Effector CD4-positive, alpha-beta T cell (primary cell): Measurements from ENCODE around the gene NUDT8.
"Not testable (repeated sequence)": the region's sequence is repeated elsewhere in the genome, so short reads cannot be mapped to it uniquely, and the experiment has no call there.

Experiments used
- DNase-seq: peaks from one replicate; pipeline ENCODE4 v3.0.0-alpha.2; 2020
- total RNA-seq: gene quantifications from one replicate; lab custom pipeline; 2026; lab: John Stamatoyannopoulos, UW

Gene NUDT8, protein sequence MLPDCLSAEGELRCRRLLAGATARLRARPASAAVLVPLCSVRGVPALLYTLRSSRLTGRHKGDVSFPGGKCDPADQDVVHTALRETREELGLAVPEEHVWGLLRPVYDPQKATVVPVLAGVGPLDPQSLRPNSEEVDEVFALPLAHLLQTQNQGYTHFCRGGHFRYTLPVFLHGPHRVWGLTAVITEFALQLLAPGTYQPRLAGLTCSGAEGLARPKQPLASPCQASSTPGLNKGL
- total RNA-seq: 1.9 reads per million, percentile 2 among the genes with 10 or more reads in this experiment

DNA sequence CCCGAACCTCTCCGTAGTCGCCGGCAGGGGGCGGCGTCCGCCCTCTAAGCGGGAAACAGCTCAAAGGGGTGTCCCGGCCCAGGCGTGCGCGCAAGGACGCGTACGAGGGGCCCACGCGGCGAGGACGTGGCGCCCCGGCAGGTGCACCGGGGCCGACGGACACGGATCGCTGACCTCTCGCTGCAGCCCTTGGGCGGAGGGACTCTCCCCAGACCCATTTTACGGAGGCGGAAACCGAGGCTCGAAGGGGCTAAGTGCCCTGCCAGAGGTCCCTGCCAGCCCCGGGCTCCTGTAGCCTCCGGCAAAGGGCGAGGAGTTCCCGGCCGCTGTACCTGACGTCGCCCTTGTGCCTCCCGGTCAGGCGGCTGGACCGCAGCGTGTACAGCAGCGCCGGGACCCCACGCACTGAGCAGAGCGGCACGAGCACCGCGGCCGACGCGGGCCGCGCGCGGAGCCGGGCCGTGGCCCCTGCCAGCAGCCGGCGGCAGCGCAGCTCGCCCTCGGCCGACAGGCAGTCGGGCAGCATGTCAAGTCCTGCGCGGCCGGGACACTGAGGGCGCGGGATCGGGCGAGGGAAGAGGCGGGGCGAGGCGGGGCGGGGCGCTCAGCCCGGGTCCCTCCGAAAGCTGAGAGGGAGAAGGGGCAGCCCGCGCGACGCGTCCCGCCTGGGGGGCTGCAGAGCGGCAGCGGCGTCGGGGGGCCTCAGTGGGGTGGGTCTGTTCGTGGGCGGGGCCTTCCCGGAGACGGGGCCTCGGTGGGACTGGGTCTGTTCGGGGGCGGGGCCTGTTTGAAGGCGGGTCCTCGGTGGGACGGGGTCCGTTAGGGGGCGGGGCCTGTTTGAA lies at the start of gene NUDT8:
Gene NUDT8 (minus strand): TSS at position 552 of the 842 bp plus-strand sequence. CDS start 26 bp downstream, at position 526.
- DNase-seq: peak; percentile 92

DNA sequence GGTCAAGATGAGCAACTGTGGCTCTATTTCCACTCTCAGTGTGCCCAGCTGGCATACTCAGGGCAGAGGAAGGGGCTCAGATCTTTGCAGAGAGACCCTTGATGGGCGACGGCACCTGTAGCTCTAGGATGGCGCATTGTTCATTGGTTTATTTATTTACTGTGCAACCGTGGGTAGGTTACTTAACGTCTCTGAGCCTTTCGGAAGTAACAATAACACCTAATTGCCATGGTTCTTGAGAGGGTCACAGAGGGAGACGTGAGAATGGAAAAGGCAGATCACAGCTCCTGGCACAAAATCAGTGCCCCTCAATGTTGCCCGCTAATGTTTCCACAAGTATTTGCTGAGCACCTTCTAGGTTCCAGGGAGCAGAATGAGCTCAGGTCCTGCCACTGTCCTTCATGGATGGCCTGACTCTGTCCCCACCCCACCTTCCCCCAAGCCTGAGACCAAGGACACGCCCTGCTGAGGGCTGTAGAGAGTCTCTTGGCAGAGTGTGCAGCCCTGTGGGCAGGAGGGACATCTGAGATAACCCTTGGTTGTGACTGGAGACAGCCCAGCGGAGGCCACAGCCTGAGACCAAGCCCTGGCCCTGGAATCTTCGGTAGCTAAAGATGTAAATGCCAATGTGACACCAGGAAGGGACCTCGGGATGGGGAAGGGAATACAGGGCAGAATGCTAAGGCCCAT lies 45.5 kb upstream of the NUDT8 start:
- no peak for DNase-seq

DNA sequence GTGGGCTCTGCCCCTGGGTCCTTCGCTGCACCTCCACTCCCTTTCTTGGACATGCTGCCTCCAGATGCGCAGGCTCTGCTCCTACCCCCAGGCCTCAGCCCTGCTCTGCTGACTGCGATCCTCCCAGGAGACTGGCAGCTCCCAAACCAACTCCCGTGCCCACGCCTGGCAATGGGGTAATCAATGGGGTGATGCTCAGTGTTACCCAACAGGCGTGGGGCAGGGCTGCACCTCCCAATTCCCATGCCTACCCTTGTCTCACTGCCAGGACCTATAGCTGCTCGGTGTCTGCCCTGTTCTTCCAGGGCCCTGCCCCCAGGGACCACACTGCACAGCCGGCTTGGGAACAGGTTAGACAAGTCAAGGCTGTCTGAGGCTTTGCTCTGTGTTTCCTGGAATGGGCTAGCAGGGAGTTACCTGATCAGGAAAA lies 44.7 kb upstream of the NUDT8 start, which contains the start of gene ALDH3B2:
Gene ALDH3B2 (minus strand): TSS at position 182 of the 430 bp plus-strand sequence. CDS start 7,688 bp downstream, outside the sequence.
- no peak for DNase-seq

DNA sequence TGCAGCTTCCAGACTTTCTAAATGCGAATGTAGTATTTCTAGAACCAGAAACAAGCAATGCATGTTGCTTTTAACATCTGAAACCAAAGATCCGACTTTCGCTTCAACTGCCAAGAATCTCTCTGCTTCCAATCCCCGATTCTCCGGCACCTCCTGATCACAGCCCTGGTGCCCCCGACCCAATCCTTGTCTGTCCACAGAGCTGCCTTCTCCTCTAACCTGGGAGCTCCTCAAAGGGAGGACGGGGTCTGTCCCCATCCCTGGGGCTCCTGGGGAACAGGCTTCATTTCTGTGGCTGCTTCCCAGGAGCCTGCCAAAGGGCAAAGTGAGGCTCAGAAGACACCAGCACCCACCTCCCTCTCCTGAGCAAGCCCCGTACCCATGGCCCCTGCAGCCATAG lies 44.2 kb upstream of the NUDT8 start:
- no peak for DNase-seq

DNA sequence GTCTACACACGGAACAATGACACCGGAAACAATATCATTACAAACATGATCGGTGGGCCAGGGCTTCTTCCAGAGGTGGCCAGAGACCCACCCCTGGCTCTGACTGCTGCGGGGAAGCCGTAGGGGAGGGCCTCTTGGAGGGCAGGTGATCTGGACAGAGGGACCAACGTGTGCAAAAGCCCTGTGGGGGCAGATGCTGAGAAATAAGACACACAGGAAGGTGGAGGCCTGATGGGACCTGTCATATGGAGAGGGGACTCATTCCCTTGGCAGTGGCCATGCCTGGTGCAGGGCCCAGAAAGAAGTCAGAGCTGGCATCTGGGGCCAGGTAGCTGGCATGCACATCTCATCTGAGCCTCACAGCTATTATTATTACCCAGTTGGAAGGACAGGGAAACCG lies 43.6 kb upstream of the NUDT8 start:
- no peak for DNase-seq

DNA sequence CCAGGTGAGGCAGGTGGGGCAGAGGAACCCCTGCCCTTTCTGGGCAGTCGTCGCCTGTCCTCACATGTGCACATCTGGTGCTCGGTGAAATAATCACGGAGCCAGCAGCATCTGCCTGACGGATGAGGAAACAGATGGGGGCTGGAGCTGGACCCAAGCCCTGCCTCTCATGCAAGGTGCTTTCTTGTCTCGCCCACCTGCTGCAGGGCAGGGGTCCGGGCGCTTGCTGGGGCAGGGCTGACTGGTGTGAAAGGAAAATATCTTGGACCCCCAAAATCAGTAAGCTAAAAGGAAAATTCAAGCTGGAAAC lies 41.4 kb upstream of the NUDT8 start:
- DNase-seq: no peak

DNA sequence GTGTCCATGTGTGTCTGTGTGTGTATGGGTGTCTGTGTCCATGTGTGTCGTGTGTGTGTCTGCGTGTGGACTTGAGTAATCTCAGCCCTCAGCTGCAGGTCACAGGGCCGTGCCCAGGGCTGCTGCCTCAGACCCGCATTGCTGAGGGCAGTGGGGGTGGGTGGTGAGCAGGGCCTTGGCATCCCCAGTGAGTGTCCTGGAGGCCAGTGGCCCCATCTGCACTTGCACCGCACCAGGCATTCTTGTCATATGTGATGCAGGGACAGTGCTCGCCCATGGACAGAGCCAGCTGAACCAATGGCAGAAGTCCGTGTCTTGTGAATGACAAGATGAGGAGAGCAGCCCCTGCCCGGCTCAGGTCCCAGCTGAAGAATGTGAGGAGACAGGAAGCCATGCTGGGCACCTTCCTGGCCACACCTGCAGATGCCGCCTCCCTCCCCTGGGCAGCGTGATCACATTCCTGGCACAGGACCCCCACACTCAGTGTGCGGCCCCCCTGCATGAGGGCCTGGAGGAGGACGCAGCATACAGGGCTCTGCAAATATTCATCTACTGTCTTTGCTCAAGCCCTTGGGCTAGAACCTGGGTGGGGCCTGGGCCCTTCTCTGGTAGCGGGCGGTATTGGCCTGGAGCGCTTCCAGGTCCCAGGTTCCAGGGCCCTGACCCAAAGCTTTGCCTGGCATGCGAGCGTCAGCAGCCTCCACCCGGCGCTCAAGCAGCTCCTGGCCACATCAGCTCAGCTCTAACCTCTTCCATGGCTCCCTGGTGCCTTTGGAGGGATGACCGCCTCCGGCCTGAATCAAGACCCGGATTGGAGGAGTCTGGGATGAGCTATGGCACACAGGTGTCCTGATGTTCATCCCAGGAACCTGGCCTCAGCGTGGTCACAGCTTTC lies 40.8 kb upstream of the NUDT8 start:
- DNase-seq: no peak

DNA sequence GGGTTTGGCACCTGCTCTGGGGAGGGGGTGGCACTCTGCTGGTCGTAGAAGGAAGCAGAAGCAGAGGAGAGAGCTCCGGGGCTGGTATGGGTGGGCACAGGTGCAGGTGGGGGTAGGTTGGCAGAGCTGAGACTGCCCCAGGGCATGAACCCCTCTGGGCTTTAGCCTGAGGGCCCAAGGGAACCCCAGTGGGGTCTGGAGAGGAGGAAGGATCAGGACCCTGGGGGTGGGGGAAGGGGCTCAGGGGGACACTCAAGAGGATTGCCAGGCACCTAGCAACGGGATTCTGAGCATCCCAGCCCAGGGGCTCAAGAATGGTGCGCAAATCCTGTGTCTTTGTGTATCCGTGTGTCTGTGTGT lies 38.4 kb upstream of the NUDT8 start:
- DNase-seq: no peak

DNA sequence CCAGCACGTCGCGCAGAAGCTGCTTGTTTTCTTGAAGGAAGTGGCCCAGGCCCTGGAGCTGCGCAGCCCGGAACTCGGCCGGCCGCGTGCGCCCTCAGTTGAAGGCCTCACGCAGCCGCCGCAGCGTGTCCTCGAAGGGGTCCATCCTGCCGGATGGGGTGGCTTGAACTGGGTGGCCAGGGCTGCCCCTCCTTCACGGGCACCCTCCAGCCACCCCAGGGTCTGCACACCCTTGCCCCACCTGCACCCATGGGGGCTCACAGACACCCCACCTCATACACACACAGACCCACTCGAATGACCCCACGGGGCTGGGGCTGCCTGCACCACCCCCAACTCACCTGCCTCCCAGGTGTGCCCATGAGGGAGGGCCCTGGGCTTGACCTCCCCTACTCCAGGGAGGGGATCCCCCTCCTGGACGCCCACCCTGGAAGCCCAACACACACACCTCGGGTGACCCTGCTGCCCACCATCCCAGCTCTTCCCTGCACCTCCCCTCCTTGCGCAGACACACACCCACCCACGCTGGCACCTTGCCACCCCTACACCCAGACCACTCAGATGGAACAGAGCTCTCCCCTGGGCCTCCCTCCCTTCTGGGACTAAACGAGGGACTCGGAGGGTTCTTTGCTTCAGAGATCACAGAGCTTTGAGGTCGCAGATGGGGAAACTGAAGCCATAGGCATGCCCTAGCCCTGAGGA lies 37.9 kb upstream of the NUDT8 start:
- DNase-seq: no peak

DNA sequence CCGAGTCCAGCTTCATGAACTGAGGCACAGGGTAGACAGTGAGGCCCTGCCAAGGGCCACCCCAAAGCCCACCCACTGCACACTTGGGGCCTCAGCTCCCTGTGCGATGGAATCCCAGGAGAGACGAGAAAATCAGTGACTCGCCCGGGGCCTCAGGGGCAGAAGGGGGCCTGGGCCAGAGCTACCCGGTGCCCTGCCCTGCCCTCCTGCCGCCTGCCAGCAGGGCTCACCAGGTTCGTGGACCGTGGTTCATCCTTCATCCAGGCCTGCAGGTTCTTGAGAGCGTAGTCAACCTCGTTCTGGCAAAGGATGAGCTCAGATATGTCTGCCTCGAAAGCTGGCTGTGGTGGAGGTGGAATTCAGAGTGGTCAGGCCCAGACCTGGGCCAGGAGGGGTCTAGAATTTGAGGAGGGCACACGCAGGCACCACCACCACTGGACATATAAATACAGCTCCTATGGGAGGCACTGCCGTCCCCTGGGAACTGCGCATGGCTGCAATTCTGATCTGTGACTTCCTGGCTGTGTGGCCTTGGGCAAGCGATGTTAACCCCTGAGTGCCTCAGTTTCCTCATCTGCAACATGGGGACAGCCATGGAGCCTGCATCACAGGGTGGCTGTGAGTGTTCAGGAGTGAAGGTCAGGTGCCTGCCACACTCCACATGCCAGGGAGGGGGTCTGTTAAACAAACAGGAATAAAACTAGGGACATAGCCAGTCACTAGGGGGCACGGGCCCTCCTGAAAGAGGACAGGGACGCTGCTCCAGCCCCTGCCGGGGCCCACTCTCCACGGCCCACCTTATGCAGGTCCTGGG lies 37.1 kb upstream of the NUDT8 start:
- no peak for DNase-seq

DNA sequence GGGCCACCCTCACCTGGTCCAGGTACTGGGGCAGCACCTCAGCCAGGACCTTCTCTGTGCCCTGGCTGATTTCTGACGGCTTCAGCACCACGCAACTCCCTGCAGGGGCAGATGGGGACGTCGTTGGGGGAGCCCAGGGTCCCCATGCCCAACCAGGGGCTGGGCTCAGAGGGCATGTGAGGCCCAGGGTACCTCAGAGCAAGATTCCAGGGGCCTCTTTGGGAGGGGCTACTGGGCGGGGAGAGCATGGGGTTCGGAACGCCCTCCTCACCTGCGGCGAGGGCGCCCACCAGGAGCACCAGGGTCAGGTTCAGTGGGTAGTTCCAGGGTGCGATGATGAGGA lies 36.5 kb upstream of the NUDT8 start:
- no peak for DNase-seq

DNA sequence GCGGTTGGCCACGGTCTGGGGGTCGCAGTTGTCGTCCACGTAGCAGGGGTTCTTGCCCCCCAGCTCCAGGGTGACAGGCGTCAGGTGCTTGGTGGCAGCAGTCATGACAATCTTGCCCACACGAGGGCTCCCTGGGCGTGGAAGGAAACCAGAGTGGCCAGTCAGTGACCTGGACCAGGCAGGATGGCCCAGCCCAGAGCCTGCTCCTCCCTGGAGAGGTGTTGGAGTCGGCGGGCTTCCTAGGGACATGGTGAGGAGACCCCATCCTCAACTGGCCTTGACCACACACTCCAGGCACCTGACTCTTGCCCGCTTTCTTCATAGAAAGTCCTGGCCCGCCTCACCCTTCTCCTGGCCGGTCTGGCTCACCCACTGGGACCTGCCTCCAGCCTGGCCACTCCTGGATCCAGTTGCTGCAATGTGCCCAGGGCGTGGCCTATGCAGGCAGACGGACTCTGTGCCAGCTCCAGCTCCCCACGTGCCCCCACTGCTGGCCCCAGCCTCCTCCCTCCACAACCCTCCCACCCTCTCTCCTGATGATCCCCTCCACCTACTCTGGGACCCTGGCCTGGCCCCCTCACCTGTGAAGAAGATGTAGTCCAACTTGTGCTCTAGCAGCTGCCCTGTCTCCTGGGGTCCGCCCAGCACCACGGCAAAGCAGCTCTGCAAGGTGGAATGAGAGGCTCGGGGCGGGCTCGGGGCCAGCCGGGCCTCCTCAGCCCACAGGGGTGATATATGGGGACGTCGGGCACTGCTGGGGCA lies 36.0 kb upstream of the NUDT8 start:
- no peak for DNase-seq

DNA sequence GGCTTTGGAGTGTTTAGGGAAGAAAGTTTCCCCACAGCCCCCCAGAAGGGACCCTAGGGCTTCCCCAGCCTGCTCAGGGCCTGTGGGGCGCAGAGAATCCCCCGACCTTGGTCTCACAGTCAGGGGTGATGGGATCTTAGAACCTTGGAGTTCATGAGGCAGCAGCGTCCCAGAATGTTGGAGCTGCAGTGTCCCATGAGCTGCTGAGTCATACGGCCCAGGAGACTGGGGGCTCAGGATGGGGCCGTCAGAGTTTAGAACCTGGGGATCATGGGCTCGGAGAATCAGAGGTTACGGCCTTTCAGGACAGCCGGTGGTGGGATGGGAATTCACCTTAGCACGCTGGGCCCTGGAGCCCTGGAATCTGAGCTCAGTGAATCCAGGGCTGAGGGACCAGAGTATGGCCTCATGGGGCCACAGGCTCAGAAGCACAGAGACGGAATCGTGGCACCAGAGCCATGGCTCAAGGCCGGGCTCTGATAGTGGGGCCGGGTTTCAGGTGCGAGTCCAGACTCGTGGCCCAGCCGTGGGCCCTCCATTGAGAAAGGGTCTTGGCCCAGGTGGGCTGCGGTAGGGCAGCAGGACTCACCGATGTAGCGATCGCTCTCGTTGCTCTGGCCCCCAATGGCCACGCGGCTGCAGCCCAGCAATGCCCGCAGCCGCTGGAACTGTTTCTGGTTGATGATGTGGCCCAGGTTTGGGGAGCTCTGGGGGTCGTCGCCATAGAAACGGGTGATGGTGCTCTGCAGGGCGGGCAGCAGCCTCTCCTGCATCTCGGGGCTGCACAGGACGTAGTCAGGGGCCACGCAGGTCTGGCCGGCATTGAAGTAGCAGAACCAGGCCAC lies 35.2 kb upstream of the NUDT8 start:
- DNase-seq: no peak

DNA sequence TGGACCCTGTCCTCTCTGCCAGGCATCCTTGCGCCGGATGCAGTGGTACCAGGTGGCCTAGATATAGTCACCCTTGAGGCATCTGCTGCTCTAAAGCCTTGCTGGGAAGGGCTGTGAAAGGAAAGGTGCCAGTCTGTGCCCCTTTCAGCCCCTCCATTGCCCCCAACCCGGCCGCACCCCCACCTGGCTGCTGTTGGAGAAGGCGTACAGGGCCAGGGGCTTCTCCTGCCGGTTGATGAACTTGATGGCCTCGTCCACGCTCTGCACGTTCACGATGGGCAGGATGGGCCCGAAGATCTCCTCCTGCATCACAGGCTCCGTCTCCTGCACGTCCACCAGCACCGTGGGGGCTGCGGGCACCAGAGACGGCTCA lies 34.5 kb upstream of the NUDT8 start:
- no peak for DNase-seq

DNA sequence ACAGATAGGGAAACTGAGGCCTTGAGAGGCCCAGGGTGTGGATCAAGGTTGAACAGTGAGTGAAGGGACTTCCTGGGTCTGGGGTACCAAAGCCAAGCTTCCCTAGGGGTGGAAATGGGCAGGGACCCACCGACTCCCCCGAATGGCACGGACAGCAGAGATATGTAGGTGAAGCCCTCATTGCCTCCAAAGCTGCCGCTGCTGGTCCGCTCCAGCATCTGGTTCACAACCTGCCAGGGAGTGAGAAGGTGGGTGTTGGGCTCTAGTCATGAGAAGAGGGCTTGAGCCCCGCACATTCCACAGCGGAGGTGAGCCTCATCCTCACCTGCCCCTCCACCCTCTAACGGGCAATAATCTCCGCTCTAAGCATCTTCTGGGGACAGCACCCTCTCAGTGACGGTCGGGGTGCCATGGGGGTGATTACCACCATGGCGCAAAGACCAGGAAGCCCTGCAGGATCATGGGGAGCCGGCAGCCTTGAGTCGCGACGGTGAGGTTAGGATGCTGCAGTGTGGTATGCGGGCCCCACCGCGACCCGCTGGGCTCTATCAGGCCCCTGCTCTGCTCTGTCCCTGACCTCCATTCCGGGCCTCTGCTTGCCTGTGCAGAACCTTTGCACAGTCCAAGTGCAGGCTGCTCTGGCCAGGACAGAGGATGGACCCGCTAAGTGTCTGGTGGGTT lies 33.9 kb upstream of the NUDT8 start:
- DNase-seq: no peak

DNA sequence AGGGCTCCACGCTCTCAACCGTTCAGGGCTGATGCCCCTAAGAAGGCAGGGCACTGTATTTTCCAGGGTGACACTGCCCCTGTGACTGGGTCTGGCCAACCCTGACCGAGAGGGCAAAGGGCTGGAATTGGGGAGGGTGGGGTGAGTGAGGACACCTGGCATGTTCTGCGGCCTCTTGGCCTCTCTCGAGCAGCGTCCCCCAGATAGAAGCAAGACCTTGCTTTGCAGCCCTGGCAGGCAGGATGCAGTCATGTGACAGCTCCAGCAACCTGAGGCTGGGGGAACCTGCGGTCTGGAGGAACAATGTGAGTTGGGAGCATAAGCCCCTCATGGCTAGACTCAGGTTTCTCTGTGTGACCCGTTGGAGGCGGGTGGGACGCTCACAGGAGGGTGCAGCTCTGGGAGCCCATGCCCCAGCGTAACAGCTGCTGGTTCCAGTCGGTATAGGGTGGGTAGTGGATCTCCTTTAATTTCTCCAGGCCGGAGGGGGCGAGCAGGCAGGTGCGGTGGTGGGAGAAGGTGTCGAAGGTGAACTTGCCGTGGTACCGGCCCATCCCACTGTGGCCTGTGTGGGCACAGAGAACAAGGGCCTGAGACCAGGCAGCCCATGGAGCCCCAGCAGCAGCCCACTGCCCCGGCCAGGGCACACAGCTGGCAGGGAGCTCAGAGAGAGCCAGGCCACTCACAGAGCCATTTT lies 33.2 kb upstream of the NUDT8 start:
- no peak for DNase-seq

DNA sequence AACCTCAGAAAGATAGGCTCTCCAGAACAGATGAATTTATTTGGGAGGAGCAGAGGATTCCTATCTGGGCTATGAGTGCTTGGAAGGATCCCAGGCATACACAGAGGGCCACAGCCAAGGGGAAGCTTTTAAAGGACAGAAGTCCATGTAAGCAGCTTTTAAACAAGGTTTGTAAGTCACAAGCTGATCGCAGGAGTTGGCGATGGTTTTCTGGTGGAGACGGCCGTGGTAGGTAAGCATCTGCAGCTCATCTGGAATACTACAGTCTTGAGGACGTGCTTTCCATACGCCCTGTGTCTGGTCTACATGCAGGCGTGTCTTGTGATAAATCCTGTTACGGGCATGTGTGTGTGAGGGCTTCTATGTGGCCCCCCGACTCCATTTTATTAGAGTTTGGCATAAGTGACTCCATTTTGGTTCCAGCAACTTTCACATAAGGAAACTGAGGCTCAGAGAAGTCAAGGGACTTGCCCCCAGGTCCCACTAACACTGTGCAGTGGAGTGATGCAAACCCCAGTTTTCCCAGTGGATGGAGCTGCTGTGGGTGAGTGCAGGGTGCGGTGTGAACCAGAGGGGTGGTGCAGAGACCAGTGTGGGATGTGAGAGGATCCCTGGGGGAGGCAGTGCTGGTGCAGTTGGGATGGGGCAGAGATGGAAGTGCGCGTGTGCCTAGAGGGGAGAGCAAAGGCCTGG lies 32.6 kb upstream of the NUDT8 start:
- DNase-seq: no peak

DNA sequence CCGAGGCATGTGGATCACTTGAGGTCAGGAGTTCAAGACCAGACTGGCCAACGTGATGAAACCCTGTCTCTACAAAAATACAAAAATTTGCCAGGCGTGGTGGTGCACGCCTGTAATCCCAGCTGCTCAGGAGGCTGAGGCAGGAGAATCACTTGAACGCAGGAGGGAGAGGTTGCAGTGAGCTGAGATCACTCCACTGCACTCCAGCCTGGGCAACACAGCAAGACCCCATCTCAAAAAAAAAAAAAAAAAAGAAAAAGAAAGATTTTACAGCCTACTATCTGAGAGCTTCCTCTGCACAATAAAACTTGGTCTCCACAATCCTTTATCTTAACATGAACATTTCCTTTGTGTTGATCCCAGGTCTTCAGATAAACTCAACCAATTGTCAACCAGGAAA lies 31.0 kb upstream of the NUDT8 start:
- DNase-seq: not testable (repeated sequence)
